NCI-H748 (cell line): ENCODE results near the gene SAMD10.
A peak's percentile ranks its signal among the peaks of the same experiment; 100 is the strongest.
"Not testable (repeated sequence)": the region's sequence is repeated elsewhere in the genome, so short reads cannot be mapped to it uniquely, and the experiment has no call there.

Experiments used
- DNase-seq: peaks from one replicate; lab custom pipeline; 2025; ENCODE audit not compliant: unreplicated experiment; lab: John Stamatoyannopoulos, UW

SAMD10 gene

DNA sequence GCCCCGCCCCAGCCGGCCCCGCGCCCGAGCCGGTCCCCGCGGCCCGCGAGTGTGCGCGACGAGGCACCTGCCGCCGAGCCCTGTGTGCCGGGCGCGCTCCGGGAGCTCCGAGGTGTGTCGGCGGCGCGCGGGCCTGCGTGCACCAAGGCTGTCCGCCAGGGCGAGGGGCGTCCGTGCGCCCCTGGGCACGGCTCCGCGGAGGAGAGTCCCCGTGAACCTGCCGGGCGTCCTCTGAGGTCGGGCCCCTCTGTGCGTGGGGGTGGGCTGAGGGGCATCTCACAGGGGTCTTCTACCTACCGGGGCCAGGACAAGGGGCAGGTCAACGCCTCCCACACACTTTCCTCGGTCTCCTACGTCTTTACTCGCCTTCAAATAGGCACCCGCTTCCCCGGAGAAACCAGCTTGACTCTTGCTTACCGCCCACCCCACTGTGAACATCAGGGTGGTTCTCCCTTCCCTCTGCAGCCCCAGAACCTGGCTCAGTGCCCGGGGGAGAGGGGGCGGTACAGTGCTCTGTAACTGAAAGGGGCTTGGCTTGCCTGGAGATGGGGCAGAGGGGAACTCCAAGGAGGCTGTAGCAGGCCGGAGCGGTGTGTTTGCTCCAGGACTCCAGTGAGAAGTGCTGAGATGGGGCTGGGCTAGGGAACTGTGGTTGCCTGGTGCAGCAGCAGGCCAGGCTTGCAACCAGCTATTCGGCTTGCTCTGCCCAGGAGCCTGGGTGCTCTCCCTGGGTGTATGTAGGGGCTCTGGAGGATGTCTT is at the start of gene SAMD10:
Gene SAMD10 (minus strand): TSS at position 86 of the 760 bp plus-strand sequence. CDS start 175 bp downstream, outside the sequence.
- DNase-seq = peak; percentile 62

DNA sequence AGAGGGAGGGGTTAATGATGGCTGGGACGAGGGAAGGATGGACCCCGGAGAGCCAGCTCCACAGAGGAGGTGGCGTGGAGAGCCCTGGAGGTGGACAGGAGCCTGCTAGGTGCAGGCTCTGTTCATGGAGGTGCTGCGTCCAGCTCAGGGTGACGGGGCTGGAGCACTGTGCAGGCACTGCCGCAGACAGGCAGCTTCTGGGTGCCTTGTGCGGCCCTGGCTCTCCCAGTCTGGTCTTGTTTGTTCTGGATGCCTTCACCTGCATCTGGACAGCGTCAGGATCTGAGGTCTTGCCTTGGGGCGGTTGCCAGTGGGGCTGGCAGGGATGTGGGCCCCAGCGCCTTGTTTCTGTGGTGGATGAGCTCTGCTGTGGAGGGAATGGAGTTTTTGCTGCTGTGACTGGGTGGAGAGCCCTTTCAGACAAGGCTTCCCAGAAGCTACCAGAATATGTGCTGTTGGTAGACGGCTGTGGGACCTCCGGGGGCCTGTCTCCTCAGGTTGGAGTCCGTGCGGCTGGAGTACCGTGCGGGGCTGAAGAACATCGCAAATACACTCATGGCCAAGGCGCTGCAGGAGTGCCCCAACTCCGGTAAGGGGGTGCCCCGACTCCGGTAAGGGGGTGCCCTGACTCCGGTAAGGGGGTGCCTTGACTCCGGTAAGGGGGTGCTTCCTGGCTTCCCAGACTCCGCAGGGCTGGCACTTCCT is 48.7 kb upstream of the SAMD10 start:
- DNase-seq = no peak

DNA sequence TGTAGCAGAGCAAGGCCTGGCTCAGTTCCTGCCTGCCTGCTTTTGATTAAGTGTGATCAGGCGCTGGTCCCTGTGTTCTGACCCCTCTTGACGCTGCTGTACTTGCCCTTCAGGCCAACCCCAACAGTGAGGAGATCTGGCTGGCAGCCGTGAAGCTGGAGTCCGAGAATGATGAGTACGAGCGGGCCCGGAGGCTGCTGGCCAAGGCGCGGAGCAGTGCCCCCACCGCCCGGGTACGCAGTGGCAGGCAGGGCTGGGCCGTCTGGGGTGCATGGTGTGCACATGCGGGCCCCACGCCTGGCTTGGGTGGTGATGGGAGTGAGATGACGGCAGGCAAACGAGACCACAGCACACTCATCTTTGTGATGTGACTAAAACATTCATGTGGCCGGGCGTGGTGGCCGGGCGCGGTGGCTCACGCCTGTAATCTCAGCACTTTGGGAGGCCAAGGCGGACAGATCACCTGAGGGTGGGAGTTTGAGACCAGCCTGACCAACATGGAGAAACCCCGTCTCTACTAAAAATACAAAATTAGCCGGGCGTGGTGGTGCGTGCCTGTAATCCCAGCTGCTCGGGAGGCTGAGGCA is 46.5 kb upstream of the SAMD10 start:
- DNase-seq = no peak

DNA sequence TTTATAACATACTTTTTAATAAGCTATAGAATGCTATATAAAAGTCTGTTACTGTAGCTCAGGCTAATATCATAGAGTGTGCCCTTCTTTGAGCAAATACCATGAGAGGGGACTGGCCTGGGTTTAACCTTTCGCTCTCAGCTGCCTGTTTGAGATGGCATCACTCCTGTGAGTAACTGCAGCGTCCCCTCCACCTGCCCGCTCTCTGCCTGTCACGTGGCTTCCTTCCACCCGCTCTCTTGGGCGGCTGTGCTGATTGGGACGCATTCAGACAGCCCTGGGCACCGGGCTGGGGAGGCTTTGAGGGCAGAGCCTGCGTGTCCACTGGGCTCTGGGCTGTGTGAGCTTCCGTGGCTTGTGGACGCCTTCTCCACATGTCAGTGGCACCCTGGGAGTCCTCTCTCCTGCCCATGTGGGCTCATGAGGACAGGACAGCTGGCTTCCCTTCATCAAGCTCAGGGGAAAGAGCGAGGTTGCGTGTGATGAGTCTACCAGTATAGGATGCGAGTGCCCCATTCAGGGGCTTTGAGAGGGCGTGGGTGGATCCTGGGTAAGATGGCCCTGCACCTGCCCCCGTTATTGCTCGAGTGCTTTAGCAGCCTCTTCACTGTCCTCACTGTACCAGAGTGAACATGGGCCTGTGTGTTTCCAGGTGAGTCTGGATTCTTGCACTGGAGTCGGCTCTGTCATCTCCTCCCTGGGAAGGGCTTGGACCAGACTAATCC is 45.8 kb upstream of the SAMD10 start:
- no peak for DNase-seq

DNA sequence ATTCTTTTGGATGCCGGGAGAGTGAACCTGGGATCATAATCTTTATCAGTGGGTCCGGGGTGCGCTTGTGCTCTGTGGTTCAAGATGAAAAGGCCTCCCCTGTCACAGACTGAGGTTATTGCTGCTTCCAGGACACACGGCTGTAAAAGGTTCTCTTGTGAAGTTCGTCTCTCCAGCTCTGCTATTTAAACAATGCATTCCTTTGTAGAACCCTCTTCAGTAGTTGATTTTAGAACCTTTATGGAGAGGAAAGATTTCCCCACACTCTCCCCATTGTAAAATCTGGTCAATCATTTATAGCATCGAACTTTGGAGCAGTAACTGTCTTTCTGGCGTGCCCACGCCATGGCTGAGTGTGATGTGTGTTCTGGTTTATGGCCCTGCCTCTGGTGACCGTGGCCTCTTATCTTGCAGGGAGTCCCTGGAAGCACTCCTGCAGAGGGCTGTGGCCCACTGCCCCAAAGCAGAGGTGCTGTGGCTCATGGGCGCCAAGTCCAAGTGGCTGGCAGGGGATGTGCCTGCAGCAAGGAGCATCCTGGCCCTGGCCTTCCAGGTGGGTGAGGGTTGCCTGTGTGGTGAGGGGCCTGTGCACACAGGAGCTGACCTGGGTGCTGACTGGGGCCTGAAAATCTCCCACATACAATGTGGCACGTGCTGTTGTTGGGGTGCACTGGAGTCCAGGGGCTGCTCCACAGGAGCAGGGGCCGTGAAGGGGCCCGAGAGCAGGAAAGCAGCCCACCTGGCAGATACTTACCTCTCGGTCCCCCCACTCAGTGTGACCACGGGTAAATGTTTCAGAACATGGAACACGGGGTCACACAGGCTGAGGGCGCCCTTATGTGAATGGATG is 44.9 kb upstream of the SAMD10 start:
- no peak for DNase-seq

DNA sequence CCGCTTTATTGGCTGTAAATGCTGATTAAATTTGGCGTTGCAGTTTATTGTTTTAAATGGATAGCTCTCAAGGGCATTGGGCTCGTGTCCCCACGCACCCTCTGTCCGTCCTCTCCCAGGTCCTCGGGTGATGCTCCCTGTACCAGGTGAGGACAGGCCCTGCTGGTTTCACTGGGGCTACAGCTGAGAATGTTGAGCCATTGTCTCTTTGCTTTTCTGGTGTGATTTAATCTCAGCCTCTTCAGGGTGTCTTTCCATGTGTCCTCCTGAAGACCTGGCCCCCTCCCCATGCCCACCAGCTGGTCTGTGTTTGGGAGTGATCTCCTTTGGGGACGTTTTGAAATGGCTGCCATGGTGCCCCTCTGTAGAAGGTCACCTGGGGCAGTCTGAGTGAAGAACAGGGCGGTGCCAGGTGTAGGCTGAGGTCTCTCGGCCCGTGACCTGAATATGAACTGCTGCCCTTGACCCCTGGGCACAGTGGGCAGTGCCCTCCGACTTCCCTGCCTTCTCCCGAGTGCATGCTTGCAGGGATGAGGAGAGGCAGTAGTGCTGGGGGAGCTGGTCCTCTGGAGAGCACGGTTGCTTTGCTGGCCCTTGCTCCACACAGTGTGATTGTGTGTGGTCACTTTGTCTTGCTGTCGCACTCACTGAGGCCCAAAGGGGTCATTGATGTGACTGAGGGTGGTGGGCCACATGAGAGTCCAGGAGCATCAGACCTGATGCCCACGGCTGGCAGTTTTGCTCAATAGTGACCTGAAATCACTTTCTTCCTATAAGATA is 44.1 kb upstream of the SAMD10 start:
- DNase-seq = no peak

DNA sequence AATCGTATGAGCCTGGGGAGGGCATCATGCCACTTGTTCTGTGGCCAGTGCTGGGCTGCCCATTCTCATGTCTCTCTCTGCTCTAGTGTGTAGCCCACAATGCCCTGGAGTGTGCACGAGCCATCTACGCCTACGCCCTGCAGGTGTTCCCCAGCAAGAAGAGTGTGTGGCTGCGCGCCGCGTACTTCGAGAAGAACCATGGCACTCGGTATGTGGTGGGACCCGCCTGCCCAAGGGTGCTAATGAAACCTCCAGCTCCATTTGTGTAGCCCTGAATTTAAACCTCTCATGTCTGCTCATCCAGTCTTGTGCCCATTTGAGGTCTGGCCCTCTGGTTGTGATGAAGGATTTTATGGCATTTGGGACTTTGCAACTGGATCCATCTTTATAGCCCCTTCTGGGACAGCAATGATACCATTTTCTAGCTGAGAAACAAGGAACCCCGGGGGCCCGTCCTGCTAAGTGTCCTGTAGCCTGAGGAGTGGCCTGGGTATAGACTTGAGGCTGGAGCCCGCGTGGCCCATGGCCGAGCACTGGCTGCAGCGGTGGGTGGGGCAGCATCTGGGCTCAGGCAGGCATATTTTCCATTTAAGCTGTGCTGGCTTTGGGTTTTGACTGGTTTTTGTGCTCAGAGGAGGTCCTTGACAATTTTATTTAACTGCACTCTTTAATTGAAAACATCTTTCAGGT is 43.4 kb upstream of the SAMD10 start:
- DNase-seq = no peak

DNA sequence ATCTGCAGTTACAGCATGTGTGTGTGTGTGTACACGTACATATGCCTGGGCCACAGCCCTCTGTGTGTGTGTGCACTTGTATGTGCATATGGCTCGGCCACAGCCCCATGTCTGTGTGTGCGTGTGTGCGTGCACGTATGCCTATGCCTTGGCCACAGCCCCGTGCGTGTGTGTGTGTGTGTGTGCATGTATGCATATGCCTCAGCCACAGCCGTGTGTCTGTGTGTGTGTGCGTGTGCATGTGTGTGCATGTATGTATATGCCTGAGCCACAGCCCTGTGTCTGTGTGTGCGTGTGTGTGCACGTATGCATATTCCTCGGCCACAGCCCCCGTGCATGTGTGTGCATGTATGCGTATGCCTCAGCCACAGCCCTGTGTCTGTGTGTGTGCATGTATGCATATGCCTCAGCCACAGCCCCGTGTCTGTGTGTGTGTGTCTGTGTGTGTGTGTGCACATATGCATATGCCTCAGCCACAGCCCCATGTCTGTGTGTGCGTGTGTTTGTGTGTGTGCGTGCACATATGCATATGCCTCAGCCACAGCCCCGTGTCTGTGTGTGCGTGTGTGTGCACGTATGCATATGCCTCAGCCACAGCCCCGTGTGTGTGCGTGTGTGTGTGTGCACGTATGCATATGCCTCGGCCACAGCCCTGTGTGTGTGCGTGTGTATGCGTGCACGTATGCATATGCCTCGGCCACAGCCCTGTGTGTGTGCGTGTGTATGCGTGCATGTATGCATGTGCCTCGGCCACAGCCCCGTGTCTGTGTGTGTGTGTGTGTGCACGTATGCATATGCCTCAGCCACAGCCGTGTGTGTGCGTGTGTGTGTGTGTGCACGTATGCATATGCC is 41.9 kb upstream of the SAMD10 start:
- DNase-seq = no peak

DNA sequence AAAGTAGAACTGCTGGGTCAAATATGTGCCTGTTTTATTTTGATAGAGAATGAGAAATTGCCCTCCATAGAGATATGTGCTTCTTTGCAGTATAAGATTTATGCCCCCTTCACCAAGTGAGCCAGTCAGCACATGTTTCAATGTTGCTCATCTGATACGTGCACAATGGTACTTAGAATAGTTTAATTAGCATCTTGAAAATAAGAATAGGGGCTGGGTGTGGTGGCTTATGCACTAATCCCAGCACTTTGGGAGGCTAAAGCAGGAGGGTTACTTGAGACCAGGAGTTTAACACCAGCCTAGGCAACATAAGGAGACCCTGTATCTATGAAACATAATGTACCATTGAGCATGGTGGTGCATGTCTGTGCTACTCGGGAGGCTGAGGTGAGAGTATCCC is 36.2 kb upstream of the SAMD10 start:
- no peak for DNase-seq

DNA sequence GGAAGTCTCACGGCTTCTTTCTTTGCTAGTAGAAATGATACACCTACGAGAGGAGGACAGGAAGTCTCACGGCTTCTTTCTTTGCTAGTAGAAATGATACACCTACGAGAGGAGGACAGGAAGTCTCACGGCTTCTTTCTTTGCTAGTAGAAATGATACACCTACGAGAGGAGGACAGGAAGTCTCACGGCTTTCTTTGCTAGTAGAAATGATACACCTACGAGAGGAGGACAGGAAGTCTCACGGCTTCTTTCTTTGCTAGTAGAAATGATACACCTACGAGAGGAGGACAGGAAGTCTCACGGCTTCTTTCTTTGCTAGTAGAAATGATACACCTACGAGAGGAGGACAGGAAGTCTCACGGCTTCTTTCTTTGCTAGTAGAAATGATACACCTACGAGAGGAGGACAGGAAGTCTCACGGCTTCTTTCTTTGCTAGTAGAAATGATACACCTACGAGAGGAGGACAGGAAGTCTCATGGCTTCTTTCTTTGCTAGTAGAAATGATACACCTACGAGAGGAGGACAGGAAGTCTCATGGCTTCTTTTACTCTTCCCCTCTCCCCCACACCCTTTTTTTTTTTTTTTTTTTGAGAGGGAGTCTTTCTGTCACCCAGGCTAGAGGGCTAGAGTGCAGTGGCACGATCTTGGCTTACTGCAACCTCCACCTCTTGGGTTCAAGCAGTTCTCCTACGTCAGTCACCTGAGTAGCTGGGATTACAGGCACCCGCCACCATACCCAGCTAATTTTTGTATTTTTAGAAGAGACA is 33.1 kb upstream of the SAMD10 start:
- DNase-seq = not testable (repeated sequence)

DNA sequence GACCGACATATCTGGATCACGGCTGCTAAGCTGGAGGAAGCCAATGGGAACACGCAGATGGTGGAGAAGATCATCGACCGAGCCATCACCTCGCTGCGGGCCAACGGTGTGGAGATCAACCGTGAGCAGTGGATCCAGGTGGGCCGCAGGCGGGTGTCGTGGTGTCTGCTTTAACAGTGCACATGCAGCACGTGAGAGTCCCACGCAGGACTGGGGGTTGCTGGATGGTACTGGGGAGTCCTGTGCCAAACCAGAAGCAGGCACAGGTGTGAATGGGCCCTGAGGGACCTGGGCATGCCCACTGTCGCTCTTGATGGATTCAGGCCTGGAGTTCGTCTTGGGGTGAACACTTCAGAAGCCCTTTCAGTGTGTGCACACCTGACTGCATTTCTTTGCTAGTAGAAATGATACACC is 31.9 kb upstream of the SAMD10 start:
- no peak for DNase-seq

DNA sequence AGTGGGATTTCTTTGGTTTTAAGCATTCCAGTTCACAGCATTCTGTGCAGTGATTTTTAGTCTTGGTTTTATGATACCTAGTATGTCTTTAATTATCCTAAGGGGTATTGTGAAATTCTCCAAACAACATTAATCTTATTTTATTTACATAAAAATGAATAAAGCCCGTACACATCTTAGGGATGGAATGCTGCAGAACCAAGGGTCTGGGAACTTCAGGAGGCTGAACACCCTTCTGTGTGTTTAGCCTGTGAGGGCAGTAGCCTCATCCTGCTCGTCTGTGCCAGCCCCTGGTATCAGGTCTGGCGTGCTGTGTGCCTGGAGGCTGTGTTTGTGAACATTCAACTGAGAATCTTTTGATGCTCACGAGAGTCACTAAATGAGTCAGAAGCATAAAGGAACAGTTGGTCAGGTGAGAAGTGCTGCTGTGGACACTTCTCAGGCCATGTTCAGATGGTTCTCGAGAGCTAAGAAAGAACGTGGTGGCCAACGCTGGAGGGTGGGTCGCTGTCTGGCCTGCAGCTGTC is 31.3 kb upstream of the SAMD10 start:
- DNase-seq = no peak

DNA sequence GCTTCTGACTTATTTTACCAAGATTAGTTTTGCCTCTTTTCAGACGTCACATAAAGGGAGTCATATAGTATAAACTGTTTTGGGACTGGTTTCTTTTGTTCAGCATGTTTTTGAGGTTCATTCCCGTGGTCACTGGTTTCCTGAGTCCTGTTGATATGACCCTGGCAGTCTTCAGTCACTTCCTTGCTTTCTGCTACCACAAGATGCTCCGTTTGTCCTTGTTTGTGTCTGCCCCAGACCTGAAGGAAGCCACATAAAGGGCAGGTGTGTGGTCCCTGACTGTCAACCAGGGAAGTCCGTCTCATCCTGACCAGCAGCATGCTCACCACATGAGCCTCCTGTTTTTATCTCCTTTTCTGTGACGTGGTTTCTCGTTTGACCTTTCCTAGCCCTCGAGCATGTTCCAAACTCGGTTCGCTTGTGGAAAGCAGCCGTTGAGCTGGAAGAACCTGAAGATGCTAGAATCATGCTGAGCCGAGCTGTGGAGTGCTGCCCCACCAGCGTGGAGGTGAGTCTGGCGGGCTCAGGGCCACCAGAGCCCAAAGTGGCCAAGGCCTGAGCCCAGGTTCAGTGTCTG is 30.5 kb upstream of the SAMD10 start:
- no peak for DNase-seq

DNA sequence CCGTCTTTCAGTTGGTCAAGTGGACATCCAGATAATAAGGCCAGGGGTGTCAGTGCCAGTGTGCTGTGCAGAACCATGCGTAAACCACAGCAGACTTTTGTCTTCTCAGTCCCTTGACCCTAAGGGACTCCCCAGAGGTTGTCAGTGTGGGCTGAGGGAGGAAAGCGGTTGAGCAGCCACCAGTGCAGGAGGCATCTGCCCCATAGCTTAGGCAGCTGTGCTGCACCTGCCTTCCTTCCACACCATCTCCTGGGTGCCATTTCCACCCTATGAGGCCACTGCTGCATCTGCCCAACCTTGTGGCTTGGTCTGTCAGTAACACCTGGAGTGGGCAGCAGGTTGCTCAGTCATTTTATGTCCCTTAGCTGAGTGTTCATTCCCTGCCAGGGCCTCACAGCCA is 27.5 kb upstream of the SAMD10 start:
- DNase-seq = no peak

DNA sequence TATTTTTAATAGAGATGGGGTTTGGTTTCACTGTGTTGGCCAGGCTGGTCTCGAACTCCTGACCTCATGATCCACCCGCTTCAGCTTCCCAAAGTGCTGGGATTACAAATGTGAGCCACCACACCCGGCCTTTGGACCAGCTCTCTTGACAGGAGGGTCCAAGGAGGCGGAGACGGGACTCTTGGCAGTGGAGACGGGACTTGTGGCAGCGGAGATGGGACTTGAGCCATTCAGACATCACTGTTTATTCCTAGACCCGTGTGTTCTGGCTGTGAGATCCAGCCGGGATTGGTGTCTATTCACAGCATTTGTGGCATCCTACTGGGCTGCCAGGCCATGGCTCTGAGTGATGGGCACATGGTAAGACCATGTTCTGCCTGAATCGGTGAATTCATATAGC is 27.0 kb upstream of the SAMD10 start:
- DNase-seq = no peak

DNA sequence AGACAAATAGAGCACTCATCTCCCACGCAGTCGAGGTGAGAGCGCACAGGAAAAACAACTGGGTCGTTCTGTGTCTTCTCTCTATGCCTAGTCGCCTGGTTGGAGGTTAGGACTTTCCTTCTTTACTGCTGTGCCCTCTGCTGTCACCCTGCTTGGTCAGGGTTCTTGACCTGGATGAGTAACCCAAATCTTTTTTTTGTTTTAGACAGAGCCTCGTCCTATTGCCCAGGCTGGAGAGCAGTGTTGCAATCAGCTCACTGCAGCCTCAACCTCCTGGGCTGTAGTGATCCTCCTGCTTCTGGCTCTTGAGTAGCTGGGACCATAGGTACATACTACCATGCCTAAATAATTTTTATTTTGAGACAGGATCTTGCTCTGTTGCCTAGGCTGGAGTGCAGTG is 26.0 kb upstream of the SAMD10 start:
- no peak for DNase-seq
